ENCODE measurements around the gene RELN.

Gene RELN

DNA sequence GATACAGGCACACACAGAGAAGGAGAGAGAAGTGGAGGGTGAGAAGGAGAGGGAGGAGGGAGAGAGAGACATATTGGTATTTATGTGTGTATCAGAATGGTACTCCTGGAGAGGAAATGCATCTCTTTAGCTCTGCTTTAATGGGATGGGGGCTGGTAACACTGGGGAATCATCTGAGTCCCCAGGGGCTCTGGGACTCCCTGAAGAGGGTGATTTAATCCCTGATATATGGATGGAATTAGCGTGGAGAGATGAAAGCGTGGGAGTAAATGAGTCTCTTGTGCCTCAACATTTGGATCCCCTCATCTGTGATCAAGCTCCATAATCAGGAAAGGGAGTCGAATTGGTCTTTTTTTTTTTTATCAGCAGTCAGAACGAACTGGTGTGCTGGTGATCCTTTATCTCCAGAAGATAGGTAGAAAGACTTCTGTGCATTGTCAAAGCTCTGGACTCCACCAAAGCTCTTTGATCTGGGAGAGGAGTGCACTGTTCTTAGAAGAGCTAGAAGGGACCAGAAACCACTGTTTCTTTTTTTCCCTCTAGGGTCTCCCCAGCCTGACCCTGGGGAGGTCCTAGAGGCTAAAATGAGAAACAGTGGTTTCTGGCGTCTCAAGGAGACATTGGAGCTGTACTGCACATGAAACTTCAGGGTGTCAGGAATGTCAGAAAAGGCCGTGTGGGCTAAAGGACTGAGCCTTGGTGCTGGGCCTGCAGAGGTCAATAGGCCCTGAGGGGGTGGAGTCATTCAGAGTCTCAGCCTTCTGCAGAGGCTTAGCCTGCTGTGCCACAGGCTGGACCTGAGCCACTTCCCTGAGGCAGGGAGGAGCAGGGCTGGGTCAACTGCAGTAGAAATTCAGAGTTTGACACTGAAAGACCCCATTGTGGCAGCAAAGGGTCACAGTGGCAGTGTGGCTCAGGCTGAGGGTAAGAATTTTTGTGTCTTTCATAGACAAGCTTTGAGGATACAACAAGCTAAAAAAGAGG is 309.0 kb downstream of the RELN start:
- no peak for DNase-seq (ENCODE audit: low spot score)

DNA sequence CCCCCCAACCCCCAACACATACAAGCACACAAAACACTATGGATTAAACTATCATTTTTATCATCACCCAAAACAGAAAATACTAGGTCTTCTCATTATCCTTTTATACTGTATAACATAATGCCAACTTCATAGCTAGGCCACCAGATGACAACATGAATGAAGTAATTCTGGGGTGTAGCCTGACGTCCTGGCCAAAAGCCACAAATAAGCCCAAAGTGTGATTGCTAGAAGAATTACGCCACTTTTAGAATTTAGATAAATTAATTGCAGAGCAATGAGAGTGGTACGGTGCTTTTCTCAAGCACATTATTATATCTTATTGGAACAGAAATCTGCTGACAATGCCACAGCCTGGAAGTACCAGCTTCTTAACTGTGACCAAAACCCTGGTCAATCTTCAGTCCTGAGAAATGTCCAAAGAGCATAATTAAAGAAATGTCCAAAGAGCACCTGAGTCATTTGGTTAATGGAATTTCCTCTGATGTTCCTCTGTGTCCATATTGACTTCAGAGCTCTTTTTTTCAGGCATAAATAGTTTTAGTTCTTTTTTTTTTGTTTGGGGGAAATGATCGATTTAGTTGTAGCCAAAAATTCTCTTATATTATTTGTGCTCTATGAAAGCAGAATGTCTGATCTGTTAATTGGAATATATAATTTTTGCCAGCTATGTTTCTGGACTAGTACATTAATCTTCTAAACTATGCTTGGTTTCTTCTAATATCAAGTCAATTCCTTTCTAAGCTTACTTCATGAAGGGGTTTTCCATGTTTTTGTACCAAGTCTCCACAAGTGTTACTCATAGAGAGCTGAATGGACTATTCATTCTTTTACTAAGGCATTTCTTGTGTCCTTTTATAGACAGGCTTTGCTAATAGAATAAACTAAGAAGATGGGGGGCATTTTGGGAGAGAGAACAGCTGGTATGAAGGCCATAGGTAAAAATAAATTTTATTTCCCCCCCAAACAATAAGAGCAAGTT is 310.0 kb downstream of the RELN start:
- peak; percentile 55 for DNase-seq (ENCODE audit: low spot score)

DNA sequence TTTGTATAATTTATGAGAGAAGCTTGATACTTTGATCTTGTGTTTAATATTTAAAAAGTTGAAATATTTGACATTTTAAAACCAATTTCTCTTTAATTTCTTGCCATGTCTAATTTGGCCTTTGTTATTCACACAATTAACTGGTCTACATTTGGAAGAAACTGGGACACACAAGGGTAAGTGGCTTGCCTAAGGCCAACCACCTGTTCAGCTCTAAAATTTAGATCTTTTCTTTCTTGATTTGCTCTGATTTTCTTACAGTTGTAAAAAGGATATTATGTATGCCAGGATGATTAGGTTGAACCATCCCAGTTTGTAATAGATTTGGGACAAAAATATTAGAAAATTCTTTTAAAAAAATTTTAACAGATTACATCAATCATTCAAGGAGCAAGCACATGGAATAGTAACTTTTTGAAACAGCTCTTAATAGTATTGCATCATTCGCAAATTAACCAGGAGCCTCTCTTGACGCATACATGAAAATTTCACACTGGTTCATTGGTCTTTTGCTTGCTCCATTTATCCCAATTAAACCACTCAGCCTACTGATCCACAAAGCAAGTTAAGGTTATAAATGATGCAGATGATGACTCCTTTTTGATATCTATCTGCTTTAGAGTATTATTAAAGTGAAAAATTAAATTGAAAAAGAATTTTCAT is 321.0 kb downstream of the RELN start:
- DNase-seq (ENCODE audit: low spot score), result no peak

DNA sequence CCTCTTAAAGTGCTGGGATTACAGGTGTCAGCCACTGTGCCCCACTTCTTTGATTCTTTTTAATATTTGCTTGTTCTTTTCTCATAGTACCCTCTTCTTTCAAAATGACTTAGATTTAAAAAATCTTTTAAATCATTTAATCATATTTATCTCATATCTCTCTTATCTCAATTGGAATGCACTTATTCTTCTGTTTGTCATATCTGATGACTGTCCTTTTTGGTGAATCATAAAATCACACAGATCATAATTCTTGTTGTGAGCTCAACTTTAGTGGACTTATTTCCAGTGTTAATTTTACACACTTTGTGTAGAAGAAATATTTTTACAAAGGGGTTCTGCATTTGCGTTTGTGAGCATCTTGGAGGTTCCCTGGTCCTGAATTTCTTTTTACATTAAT is 323.1 kb downstream of the RELN start:
- DNase-seq (ENCODE audit: low spot score), result no peak

DNA sequence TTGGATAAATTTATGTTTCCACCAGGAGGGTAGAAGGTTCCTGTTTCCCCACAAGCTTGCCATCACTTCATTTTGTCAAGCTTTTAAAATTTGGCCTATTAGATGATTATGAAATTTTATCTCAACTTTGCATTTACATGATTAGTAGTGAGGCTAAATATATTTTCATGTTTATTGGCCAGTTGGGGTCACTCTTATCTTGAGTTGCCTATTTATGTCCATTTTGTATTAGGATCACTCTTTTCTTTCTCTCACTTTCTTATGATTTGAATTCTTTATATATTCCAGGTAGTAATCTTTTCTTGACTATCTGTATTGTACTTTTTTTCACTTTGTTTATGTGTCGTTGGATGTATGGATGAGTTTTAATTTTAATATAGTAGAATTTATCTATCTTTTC is 324.9 kb downstream of the RELN start:
- no peak for DNase-seq (ENCODE audit: low spot score)

DNA sequence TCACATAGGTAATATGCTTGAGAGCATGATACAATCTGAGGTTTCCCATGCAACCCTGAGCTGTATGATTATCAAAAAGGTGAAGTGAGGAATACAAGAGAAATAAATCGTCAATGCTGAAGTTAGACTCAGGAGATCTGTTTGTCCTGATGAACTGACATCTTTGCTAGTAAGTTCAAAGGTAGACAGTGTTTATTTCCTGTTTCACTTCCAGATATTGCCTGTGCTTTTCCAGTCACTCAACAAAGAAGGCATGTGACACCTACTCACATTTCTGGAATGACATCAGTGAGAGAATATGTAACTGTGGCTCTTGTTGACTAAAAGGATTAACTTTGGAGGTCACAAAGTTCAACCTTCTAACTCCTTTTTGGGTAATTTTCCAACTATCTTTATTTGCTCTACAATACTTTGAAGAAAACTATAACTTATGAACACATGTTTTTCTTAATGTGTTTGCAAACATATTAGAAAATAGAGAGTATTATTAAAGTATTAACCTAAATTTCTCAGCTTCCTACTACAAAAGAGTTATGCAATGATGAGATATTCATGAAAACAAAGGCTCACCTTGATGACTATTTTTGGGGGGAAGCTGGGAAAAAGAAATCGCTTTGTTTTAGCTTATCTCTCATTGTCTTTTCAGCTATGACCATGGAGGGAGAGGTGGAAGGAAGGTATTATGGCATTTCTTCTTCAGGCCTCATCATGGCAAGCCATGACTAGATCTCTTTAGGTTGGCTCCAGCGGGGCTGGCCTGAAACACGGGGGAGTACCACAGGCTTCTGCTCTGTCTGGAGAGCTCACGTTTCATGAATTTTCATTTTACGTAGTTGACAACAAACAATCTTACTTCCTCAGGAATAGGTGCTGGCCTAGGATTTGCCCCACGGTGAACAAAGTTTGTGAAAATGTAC is 328.7 kb downstream of the RELN start:
- DNase-seq (ENCODE audit: low spot score), result no peak

DNA sequence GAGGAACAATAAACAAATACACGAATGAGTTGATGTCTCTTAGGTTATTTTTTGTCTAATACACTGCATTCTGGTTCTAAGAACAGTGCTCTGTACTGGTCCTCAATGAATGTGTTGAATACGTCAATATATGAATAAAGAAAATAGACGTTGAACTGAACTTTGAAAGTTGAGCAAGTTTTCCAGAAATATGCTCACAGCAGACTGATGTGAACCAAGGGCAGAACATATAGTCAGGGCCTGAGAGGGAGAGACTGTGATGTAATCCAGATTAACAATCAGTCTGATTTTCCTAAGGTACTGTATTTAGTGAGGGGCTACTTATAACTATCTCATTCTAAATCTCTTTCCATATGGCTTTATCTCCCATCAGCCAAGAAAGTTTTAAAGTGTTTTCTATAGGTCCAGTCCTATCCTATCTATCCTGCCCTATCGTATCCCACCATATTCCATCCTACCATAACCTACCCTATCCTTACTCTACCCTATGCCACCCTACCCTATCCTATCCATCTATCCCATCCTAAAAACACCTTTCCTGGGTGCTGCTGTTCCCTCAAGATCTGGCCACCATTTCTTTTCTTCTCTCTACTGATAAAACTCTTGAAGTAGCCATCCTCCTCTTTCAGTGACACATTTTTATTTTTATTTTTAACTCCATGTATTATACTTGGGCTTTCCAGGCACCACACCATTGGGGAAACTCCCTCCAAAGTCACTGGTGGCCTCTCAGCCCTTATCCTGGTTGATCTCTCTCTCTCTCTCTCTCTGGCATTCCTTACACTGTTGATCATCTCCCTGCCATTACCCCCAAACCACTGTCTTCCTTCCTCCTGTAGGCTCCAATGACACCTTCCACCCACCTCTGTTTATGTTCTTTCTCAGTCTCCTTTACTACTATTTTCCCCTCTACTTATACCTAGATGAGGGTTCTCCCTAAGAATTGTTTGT is 331.1 kb downstream of the RELN start:
- no peak for DNase-seq (ENCODE audit: low spot score)

DNA sequence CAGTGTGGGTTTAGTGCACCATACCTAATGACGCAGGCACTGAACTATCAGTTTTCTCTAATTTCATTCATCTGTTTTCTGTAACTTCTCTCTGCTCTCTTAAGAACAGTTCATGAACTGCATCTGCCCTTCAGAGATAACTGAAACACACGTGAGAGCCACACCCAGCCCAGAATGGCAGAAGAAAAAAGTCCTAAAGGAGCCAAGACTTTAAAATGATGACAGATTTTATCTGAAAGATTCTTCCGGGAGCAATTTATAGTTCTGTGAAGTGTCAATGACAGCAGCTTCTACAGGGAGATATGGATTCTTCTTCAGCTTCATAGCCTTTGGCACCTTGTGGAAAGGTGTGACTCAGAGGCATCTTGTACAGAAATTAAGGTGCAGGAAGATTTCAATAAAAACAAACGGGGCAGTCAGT is 332.0 kb downstream of the RELN start:
- DNase-seq (ENCODE audit: low spot score), result no peak

DNA sequence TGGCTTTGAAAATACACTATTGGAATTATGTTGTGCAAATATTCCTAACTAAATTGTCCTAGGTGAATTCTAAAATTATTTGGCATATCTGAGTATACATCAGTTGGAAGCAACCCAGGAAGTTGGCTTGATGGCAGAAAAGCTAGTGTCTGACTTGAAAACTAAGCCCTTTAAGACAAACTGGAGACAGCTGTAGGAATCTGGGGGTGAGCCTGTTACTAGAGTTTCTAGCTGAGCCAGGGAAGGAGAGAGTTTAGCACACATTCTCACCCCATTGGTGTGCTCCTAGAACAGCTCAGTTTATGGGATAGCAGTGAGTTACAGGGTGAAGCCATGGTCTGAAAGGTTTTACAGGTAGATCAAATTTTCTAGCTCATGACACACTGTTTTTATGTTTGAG is 333.2 kb downstream of the RELN start:
- DNase-seq (ENCODE audit: low spot score), result no peak

DNA sequence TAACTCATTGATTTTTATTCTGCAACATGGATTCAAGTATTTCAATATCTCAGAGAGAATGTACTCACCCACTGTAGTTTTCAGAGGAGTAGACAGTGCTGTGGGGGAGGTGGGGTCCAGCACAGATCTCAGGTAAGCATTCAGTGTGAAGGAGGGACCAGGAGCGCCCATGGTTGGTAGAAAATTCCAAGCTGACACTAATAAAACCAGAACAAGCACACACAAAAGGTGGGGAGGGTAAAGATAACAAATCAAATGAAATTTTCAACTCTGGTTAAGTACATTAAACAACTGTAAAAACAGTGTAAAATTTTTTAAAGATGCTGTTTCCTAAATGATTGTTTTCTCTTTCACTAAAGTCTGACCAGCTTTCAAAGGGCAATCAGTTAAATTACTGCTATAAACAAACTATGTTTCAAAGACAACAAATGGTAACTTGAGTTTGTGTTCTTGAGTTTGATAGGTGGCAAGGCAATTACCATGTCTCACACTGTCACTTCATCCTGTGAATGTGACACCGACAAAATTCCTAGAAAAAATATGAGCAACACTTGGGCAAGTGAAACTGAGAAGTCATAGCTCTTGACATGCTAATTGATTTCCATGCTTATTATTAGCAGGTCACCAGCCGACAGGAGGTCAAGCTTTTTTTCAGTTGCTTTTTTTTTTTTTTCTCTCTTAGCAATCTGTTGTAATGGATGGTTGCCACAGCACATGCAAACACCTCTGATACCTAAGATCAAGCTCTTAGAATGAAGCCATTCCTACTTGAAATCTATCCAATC is 337.7 kb downstream of the RELN start:
- DNase-seq (ENCODE audit: low spot score), result peak; percentile 88

DNA sequence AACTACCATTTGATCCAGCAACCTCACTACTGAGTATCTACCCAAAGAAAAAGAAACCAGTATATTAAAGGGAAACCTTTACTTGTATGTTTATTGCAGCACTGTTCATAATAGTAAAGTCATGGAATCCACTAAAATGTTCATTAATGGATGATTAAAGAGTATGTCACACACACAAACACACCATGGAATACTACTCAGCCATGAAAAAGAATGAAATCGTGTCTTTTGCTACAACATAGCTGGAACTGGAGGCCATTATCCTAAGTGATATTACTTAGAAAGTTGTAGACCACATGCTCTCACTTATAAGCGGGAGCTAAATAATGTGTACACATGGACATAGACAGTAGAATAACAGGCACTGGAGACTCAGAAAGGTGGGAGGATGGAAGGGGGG is 340.4 kb downstream of the RELN start:
- DNase-seq (ENCODE audit: low spot score), result no peak

DNA sequence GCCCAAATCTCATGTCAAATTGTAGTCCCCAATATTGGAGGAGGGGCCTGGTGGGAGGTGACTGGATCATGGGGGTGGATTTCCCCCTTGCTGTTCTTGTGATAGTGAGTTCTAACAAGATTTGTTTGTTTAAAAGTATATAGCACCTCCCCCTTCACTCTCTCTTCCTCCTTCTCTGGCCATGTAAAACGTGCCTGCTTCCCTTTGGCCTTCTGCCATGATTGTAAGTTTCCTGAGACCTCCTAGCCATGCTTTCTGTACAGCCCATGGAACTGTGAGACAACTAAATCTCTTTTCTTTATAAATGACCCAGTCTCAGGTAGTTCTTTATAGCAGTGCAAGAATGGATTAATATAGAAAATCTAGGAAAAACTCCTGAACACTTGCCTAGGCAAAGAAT is 341.3 kb downstream of the RELN start:
- DNase-seq (ENCODE audit: low spot score), result no peak

DNA sequence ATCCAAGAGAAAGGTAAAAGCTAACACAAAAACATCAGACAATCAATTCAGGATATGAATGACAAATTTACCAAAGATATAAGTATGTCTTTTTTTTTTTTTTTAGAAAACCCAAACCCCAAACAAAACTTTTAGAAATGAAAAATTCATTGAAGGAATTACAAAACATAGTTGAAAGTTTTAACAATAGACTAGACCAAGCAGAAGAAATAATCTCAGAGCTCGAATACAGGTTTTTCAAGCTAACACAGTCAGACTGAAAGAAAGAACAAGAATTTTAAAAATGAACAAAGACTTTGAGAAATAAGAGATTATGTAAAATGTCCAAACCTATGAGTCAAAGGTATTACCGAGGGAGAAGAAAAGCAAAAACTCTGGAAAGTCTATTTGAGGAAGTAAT is 345.1 kb downstream of the RELN start:
- no peak for DNase-seq (ENCODE audit: low spot score)

DNA sequence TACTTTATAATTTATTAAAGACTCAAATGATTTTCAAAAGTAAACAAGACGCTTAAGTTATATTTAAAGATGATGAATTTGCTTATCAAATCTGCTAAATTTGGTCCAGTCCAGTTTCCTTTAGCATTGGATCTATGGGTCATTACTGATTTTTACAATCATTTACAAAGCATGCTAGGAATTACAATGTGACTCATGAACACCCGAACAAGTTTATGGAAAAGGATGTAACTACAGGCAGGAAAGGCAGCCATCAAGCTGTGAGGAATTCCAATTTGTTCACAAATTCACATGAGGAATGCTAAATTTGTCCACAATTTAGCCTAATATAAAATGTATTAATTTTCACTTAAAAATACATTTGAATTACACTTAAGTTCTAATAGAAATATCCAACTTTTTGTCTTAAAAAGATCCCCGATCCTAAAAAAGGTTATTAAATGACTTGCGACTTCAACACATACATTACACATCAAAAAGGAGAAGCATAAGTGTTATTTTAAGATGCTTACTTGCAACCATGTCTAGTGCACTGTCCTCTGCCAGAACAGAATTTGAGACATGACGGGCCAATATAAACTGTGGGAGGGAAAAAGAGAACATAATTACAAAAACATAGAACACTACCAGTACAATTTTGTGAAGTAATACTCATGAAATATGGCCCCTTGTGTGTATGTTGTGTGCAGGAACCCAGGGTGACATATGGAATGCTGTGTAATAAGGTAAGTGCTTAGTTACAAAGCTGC is 349.3 kb downstream of the RELN start:
- no peak for DNase-seq (ENCODE audit: low spot score)

DNA sequence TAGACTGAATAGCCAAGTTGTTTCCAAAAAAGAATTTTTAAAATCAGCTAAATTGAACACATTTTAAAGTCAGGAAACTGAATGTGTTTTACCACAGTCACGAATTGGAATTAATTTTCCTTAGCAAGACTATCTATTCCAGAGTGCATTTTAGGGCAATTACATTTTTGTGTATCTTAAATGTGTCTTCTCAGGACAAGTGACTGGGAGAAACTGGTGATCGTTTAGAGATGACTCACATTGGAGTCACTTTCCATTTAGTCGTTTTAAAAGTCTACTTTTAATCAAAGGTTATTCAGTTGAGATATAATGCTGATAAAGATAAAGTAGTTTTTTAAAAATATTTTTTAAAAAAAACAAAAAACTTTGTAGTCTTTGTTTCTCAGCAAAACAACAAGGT is 351.7 kb downstream of the RELN start:
- no peak for DNase-seq (ENCODE audit: low spot score)

DNA sequence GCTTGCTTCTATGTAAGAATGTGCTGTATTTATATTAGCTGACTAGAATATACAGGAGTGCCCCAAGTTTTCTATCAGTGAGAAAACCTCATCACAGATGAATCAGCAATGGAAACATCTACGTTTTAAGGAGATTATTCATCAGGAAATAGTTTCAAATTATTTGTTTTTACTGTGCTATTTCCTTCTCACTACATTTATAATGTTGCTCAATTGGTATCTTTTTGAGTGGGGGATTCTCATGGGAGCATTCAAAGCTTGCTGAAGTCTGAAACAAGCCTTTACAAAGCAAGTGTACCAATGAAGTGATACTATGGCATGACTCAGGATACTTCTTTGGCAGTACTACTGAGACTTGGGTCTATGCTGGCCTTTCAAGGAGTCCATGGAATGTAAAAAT is 352.4 kb downstream of the RELN start:
- no peak for DNase-seq (ENCODE audit: low spot score)

DNA sequence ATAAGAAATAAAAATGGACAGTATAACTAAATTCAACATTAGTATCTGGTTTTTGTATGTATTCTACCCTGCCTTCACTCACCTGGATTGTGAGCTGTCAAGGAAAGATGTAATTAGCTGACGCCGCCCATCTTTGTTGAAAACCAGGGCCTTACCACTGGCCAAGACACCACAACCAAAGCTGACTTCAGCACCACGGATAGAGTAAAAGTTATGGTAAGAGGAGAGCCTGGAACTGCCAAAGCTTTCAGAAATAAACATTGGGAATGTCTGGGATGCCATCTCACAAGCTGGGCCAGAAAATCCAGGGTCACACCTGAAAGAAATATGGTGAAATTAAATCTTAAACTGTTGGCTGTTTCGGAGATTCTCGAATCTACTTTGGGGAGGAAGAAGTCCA is 353.3 kb downstream of the RELN start:
- no peak for DNase-seq (ENCODE audit: low spot score)

DNA sequence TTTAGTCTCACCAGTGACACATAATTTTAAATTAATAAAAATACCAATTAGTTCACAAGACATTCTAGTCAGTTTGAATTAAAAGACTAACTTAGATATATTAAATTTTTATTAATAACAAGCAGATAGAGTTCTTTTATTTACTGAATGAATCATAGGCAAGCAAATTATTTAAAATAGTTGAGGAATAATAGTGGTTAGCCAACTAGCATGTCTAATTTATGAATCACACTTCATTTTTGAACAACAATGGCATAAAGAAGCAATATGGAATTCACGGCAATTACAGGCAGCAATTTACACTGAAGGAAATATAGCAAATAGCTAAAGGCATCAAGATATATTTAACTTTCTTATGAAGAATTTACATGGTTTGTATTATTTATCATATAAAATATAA is 356.5 kb downstream of the RELN start:
- DNase-seq (ENCODE audit: low spot score), result no peak

Data from cerebellar cortex (tissue), 1 donor.